ENCODE data around the gene GSTO1. TPM values are rescaled to one million over a fixed set of nuclear protein-coding genes. Genes with fewer than 3 reads are reported as not detected.

The GSTO1 gene
- total and polyA plus RNA-seq, 4 donors = 137 to 349 (median 211) TPM

GRCh38 chr10:104309980-104310978, 55.6 kb downstream of the GSTO1 start:
- Histone ChIP-seq H3K36me3 (ENCODE audit: control insufficient read depth in 4 of 4, insufficient read depth in 3 of 4, low read depth in 1 of 4, low read length in 3 of 4) (peaks cover 0 to 21% (median 5%) of the 10 kb centered on the region in 4 donors), H3K9me3 (ENCODE audit: control insufficient read depth in 4 of 4, low read length in 3 of 4) (no peaks in the 10 kb centered on the region), H3K4me3 (ENCODE audit: low read depth in 1 of 3, low read length in 3 of 3) (no peak overlapping the region), H3K27ac (ENCODE audit: low read depth in 1 of 2, low read length in 2 of 2) (no peak overlapping the region), H3K27me3 (ENCODE audit: control insufficient read depth in 4 of 4, insufficient read depth in 4 of 4, low read length in 3 of 4) (no peaks in the 10 kb centered on the region), H3K9ac (ENCODE audit: low read depth in 1 of 2, low read length in 2 of 2) (no peak overlapping the region), H3K4me1 (ENCODE audit: control insufficient read depth in 4 of 4, insufficient read depth in 4 of 4, low read length in 3 of 4) (peaks cover 1 to 12% (median 7%) of the 10 kb centered on the region in 4 donors)
- 64% methylated on average over 15 of the region's 15 CpGs for WGBS
- DNase-seq (ENCODE audit: low spot score) = no peak
- TF ChIP-seq HNF4A (conservative IDR thresholded peaks at IDR 0.05) (peak; percentile 24 to 25), FOXA2 (IDR thresholded peaks at IDR 0.05) (no peak), RAD21 (IDR thresholded peaks at IDR 0.05) (peak in 1 of 2 donors; percentile 36)

GRCh38 chr10:104311184-104311720, 56.6 kb downstream of the GSTO1 start:
- Histone ChIP-seq H3K9me3 (ENCODE audit: control insufficient read depth in 4 of 4, low read length in 3 of 4) (no peaks in the 10 kb centered on the region), H3K9ac (ENCODE audit: low read depth in 1 of 2, low read length in 2 of 2) (no peak overlapping the region), H3K4me3 (ENCODE audit: low read depth in 1 of 3, low read length in 3 of 3) (no peak overlapping the region), H3K4me1 (ENCODE audit: control insufficient read depth in 4 of 4, insufficient read depth in 4 of 4, low read length in 3 of 4) (peaks cover 1 to 8% (median 5%) of the 10 kb centered on the region in 4 donors), H3K27ac (ENCODE audit: low read depth in 1 of 2, low read length in 2 of 2) (no peak overlapping the region), H3K27me3 (ENCODE audit: control insufficient read depth in 4 of 4, insufficient read depth in 4 of 4, low read length in 3 of 4) (no peaks in the 10 kb centered on the region), H3K36me3 (ENCODE audit: control insufficient read depth in 4 of 4, insufficient read depth in 3 of 4, low read depth in 1 of 4, low read length in 3 of 4) (peaks cover 0 to 23% (median 6%) of the 10 kb centered on the region in 4 donors)
- TF ChIP-seq RXRA (IDR thresholded peaks at IDR 0.05) = no peak
- TF ChIP-seq, protein P1, sequence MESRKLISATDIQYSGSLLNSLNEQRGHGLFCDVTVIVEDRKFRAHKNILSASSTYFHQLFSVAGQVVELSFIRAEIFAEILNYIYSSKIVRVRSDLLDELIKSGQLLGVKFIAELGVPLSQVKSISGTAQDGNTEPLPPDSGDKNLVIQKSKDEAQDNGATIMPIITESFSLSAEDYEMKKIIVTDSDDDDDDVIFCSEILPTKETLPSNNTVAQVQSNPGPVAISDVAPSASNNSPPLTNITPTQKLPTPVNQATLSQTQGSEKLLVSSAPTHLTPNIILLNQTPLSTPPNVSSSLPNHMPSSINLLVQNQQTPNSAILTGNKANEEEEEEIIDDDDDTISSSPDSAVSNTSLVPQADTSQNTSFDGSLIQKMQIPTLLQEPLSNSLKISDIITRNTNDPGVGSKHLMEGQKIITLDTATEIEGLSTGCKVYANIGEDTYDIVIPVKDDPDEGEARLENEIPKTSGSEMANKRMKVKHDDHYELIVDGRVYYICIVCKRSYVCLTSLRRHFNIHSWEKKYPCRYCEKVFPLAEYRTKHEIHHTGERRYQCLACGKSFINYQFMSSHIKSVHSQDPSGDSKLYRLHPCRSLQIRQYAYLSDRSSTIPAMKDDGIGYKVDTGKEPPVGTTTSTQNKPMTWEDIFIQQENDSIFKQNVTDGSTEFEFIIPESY (IDR thresholded peaks at IDR 0.05) = no peak
- TF ChIP-seq GABPA (IDR thresholded peaks at IDR 0.05 in 1 of 2, conservative IDR thresholded peaks at IDR 0.05 in 1 of 2) = no peak
- no peak for TF ChIP-seq YY1 (IDR thresholded peaks at IDR 0.05)
- TF ChIP-seq, protein P2, sequence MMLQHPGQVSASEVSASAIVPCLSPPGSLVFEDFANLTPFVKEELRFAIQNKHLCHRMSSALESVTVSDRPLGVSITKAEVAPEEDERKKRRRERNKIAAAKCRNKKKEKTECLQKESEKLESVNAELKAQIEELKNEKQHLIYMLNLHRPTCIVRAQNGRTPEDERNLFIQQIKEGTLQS (IDR thresholded peaks at IDR 0.05) = no peak
- TF ChIP-seq, protein P3, sequence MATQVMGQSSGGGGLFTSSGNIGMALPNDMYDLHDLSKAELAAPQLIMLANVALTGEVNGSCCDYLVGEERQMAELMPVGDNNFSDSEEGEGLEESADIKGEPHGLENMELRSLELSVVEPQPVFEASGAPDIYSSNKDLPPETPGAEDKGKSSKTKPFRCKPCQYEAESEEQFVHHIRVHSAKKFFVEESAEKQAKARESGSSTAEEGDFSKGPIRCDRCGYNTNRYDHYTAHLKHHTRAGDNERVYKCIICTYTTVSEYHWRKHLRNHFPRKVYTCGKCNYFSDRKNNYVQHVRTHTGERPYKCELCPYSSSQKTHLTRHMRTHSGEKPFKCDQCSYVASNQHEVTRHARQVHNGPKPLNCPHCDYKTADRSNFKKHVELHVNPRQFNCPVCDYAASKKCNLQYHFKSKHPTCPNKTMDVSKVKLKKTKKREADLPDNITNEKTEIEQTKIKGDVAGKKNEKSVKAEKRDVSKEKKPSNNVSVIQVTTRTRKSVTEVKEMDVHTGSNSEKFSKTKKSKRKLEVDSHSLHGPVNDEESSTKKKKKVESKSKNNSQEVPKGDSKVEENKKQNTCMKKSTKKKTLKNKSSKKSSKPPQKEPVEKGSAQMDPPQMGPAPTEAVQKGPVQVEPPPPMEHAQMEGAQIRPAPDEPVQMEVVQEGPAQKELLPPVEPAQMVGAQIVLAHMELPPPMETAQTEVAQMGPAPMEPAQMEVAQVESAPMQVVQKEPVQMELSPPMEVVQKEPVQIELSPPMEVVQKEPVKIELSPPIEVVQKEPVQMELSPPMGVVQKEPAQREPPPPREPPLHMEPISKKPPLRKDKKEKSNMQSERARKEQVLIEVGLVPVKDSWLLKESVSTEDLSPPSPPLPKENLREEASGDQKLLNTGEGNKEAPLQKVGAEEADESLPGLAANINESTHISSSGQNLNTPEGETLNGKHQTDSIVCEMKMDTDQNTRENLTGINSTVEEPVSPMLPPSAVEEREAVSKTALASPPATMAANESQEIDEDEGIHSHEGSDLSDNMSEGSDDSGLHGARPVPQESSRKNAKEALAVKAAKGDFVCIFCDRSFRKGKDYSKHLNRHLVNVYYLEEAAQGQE (IDR thresholded peaks at IDR 0.05) = no peak
- TF ChIP-seq FOXA1 (IDR thresholded peaks at IDR 0.05) = no peak
- TF ChIP-seq EGR1 (IDR thresholded peaks at IDR 0.05; ENCODE audit: low read depth in 2 of 2) = no peak
- no peak for TF ChIP-seq HNF4A (conservative IDR thresholded peaks at IDR 0.05)
- TF ChIP-seq, protein P4, sequence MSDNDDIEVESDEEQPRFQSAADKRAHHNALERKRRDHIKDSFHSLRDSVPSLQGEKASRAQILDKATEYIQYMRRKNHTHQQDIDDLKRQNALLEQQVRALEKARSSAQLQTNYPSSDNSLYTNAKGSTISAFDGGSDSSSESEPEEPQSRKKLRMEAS (IDR thresholded peaks at IDR 0.05) = no peak
- TF ChIP-seq, protein P5, sequence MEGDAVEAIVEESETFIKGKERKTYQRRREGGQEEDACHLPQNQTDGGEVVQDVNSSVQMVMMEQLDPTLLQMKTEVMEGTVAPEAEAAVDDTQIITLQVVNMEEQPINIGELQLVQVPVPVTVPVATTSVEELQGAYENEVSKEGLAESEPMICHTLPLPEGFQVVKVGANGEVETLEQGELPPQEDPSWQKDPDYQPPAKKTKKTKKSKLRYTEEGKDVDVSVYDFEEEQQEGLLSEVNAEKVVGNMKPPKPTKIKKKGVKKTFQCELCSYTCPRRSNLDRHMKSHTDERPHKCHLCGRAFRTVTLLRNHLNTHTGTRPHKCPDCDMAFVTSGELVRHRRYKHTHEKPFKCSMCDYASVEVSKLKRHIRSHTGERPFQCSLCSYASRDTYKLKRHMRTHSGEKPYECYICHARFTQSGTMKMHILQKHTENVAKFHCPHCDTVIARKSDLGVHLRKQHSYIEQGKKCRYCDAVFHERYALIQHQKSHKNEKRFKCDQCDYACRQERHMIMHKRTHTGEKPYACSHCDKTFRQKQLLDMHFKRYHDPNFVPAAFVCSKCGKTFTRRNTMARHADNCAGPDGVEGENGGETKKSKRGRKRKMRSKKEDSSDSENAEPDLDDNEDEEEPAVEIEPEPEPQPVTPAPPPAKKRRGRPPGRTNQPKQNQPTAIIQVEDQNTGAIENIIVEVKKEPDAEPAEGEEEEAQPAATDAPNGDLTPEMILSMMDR (IDR thresholded peaks at IDR 0.05; ENCODE audit: low read depth, low read length, missing input control) = no peak
- TF ChIP-seq NR2F2 (IDR thresholded peaks at IDR 0.05) = no peak
- no peak for TF ChIP-seq JUND (IDR thresholded peaks at IDR 0.05)
- TF ChIP-seq FOXA2 (IDR thresholded peaks at IDR 0.05) = no peak
- TF ChIP-seq TAF1 (conservative IDR thresholded peaks at IDR 0.05) = no peak
- WGBS = 92% methylated on average over 5 of the region's 5 CpGs
- no peak for DNase-seq (ENCODE audit: low spot score)
